ENCODE data around the gene CDKL4.

Gene CDKL4

DNA sequence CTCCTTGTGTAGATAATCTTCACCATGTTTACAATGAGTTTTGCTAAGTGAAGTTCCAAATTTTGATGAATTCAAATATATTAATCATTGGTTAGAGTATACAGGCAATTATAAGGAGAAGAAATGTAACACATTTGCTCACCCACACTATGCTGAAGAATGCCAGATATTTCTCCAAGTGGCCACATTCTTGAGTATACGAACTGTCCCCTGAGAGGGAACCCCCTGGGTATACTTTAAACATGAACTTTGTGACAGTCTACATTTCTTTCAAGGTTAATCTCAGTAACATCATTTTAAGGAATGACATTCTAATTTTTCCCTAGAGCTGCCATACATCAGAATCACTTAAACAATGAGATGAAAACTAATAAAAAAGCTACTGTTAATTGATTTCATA is 39.8 kb upstream of the CDKL4 start:
- peaks cover 14 to 32% of the 10 kb centered on the region in 2 experiments for H3K36me3 ChIP-seq (ENCODE audit: control insufficient read depth in 2 of 2, insufficient read depth in 1 of 2, low read length in 2 of 2)
- no peaks in the 10 kb centered on the region for H3K9me3 ChIP-seq (ENCODE audit: control insufficient read depth, insufficient read depth, low read depth, low read length)
- no peak overlapping the region for H3K4me3 ChIP-seq (ENCODE audit: low read depth, low read length)
- TF ChIP-seq ZNF169 (tag by site-specific recombination; IDR thresholded peaks at IDR 0.05), result no peak
- TF ChIP-seq KLF10 (tag by site-specific recombination; IDR thresholded peaks at IDR 0.05), result no peak
- no peak for TF ChIP-seq ZNF24 (tag by site-specific recombination; IDR thresholded peaks at IDR 0.05)
- no peak for TF ChIP-seq SP3 (tag by site-specific recombination; IDR thresholded peaks at IDR 0.05)
- TF ChIP-seq, protein P1, sequence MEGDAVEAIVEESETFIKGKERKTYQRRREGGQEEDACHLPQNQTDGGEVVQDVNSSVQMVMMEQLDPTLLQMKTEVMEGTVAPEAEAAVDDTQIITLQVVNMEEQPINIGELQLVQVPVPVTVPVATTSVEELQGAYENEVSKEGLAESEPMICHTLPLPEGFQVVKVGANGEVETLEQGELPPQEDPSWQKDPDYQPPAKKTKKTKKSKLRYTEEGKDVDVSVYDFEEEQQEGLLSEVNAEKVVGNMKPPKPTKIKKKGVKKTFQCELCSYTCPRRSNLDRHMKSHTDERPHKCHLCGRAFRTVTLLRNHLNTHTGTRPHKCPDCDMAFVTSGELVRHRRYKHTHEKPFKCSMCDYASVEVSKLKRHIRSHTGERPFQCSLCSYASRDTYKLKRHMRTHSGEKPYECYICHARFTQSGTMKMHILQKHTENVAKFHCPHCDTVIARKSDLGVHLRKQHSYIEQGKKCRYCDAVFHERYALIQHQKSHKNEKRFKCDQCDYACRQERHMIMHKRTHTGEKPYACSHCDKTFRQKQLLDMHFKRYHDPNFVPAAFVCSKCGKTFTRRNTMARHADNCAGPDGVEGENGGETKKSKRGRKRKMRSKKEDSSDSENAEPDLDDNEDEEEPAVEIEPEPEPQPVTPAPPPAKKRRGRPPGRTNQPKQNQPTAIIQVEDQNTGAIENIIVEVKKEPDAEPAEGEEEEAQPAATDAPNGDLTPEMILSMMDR (tag by site-specific recombination; IDR thresholded peaks at IDR 0.05), result no peak
- TF ChIP-seq, protein P2, sequence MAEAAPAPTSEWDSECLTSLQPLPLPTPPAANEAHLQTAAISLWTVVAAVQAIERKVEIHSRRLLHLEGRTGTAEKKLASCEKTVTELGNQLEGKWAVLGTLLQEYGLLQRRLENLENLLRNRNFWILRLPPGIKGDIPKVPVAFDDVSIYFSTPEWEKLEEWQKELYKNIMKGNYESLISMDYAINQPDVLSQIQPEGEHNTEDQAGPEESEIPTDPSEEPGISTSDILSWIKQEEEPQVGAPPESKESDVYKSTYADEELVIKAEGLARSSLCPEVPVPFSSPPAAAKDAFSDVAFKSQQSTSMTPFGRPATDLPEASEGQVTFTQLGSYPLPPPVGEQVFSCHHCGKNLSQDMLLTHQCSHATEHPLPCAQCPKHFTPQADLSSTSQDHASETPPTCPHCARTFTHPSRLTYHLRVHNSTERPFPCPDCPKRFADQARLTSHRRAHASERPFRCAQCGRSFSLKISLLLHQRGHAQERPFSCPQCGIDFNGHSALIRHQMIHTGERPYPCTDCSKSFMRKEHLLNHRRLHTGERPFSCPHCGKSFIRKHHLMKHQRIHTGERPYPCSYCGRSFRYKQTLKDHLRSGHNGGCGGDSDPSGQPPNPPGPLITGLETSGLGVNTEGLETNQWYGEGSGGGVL (tag by site-specific recombination; IDR thresholded peaks at IDR 0.05), result no peak
- TF ChIP-seq ZNF416 (tag by site-specific recombination; IDR thresholded peaks at IDR 0.05), result no peak
- no peak for TF ChIP-seq ZNF354C (tag by site-specific recombination; IDR thresholded peaks at IDR 0.05; ENCODE audit: borderline replicate concordance, low read depth)
- TF ChIP-seq, protein P3, sequence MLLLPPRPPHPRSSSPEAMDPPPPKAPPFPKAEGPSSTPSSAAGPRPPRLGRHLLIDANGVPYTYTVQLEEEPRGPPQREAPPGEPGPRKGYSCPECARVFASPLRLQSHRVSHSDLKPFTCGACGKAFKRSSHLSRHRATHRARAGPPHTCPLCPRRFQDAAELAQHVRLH (tag by site-specific recombination; IDR thresholded peaks at IDR 0.05), result no peak
- TF ChIP-seq ZNF621 (tag by site-specific recombination; IDR thresholded peaks at IDR 0.05), result no peak
- TF ChIP-seq HOXC10 (CRISPR knock-in tag; IDR thresholded peaks at IDR 0.05), result no peak
- no peak for TF ChIP-seq ZNF792 (tag by site-specific recombination; IDR thresholded peaks at IDR 0.05)
- TF ChIP-seq ZNF560 (tag by site-specific recombination; IDR thresholded peaks at IDR 0.05; ENCODE audit: borderline replicate concordance), result no peak
- H3K27ac ChIP-seq (ENCODE audit: extremely low read depth, low read depth, low read length), result no peak overlapping the region
- POLR2A ChIA-PET, result no interaction called here
- H3K4me1 ChIP-seq (ENCODE audit: control insufficient read depth, insufficient read depth, low read length), result no peaks in the 10 kb centered on the region
- CTCF ChIA-PET, result no interaction called here

DNA sequence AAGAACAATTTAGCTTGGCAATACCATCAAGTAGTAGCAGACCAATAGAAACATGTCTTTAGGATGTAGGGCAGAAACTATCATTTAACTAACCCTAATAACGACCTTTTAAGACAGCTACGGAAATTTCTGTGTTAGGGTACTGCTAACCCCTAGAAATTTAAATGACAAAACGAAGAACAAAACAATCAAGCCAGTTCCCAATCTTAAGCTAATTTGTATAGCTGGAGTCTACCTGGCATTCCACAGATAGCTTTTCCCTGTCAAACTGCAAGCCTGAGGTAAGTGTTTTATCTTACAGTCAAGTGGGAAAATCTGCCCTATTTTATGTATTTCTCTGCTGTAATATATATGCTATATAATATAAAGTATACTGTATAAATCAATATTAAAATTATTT is 37.6 kb upstream of the CDKL4 start:
- Histone ChIP-seq H3K4me3 (ENCODE audit: low read depth, low read length) (no peak overlapping the region), H3K36me3 (ENCODE audit: control insufficient read depth in 2 of 2, insufficient read depth in 1 of 2, low read length in 2 of 2) (peaks cover 9 to 31% of the 10 kb centered on the region in 2 experiments; a peak in 2 of 3 replicates), H3K4me1 (ENCODE audit: control insufficient read depth, insufficient read depth, low read length) (no peaks in the 10 kb centered on the region), H3K27ac (ENCODE audit: extremely low read depth, low read depth, low read length) (no peak overlapping the region), H3K9me3 (ENCODE audit: control insufficient read depth, insufficient read depth, low read depth, low read length) (no peaks in the 10 kb centered on the region)
- CTCF ChIA-PET, result no interaction called here
- POLR2A ChIA-PET, result no interaction called here
- no peak for TF ChIP-seq SCRT1 (tag by site-specific recombination; IDR thresholded peaks at IDR 0.05; ENCODE audit: borderline replicate concordance)

DNA sequence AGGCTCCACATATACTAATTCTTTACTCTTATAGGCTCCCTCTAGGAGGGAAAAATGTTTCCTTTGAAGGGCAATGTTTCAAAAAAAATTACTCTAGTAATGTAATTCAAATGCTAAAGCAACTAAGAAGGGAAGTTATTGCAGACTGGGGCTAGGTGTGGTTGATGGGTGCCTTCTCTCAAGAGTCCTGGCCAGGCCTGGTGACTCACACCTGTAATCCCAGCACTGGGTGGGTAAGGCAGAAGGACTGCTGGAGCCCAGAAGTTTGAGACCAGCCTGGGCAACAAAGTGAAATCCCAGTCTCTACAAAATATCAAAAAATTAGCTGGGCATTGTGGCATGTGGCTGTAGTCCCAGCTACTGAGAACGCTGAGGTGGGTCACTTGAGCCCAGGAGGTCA is 31.2 kb upstream of the CDKL4 start:
- Histone ChIP-seq H3K36me3 (ENCODE audit: control insufficient read depth in 2 of 2, insufficient read depth in 1 of 2, low read length in 2 of 2) (peaks cover 14 to 36% of the 10 kb centered on the region in 2 experiments; a peak in 2 of 3 replicates), H3K4me1 (ENCODE audit: control insufficient read depth, insufficient read depth, low read length) (no peaks in the 10 kb centered on the region), H3K9me3 (ENCODE audit: control insufficient read depth, insufficient read depth, low read depth, low read length) (no peaks in the 10 kb centered on the region), H3K27ac (ENCODE audit: extremely low read depth, low read depth, low read length) (no peak overlapping the region), H3K4me3 (ENCODE audit: low read depth, low read length) (no peak overlapping the region)
- POLR2A ChIA-PET, result no interaction called here
- CTCF ChIA-PET, result interaction anchor here (0.7 to 1.0 kb wide), 2 partner anchors 45 to 456 kb away, joined by 3 read pairs; no protein-coding TSS in a partner anchor
- TF ChIP-seq ZNF654 (tag by site-specific recombination; IDR thresholded peaks at IDR 0.05; ENCODE audit: low read depth) (no peak), ZFP37 (tag by site-specific recombination; IDR thresholded peaks at IDR 0.05) (no peak), MYNN (tag by site-specific recombination; IDR thresholded peaks at IDR 0.05; ENCODE audit: borderline replicate concordance) (no peak), GFI1B (tag by site-specific recombination; IDR thresholded peaks at IDR 0.05) (no peak), ZNF561 (tag by site-specific recombination; IDR thresholded peaks at IDR 0.05; ENCODE audit: borderline replicate concordance) (no peak), ZNF629 (tag by site-specific recombination; IDR thresholded peaks at IDR 0.05) (no peak), ZNF140 (tag by site-specific recombination; IDR thresholded peaks at IDR 0.05) (no peak)
- TF ChIP-seq, protein P4, sequence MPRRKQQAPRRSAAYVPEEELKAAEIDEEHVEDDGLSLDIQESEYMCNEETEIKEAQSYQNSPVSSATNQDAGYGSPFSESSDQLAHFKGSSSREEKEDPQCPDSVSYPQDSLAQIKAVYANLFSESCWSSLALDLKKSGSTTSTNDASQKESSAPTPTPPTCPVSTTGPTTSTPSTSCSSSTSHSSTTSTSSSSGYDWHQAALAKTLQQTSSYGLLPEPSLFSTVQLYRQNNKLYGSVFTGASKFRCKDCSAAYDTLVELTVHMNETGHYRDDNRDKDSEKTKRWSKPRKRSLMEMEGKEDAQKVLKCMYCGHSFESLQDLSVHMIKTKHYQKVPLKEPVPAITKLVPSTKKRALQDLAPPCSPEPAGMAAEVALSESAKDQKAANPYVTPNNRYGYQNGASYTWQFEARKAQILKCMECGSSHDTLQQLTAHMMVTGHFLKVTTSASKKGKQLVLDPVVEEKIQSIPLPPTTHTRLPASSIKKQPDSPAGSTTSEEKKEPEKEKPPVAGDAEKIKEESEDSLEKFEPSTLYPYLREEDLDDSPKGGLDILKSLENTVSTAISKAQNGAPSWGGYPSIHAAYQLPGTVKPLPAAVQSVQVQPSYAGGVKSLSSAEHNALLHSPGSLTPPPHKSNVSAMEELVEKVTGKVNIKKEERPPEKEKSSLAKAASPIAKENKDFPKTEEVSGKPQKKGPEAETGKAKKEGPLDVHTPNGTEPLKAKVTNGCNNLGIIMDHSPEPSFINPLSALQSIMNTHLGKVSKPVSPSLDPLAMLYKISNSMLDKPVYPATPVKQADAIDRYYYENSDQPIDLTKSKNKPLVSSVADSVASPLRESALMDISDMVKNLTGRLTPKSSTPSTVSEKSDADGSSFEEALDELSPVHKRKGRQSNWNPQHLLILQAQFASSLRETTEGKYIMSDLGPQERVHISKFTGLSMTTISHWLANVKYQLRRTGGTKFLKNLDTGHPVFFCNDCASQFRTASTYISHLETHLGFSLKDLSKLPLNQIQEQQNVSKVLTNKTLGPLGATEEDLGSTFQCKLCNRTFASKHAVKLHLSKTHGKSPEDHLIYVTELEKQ (tag by site-specific recombination; IDR thresholded peaks at IDR 0.05; ENCODE audit: borderline replicate concordance), result no peak
- TF ChIP-seq, protein P5, sequence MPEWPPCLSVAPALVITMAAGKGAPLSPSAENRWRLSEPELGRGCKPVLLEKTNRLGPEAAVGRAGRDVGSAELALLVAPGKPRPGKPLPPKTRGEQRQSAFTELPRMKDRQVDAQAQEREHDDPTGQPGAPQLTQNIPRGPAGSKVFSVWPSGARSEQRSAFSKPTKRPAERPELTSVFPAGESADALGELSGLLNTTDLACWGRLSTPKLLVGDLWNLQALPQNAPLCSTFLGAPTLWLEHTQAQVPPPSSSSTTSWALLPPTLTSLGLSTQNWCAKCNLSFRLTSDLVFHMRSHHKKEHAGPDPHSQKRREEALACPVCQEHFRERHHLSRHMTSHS (tag by site-specific recombination; IDR thresholded peaks at IDR 0.05), result no peak
- TF ChIP-seq, protein P6, sequence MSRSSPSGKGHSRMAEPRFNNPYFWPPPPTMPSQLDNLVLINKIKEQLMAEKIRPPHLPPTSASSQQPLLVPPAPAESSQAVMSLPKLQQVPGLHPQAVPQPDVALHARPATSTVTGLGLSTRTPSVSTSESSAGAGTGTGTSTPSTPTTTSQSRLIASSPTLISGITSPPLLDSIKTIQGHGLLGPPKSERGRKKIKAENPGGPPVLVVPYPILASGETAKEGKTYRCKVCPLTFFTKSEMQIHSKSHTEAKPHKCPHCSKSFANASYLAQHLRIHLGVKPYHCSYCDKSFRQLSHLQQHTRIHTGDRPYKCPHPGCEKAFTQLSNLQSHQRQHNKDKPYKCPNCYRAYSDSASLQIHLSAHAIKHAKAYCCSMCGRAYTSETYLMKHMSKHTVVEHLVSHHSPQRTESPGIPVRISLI (tag by site-specific recombination; IDR thresholded peaks at IDR 0.05), result no peak
